Activated CD4-positive, alpha-beta T cell treated with anti-CD3 and anti-CD28 coated beads, Interleukin-2, amount 50 U/mL, for 48 hours (primary cell): Measurements from ENCODE around the gene ARHGAP12.
"Not testable (repeated sequence)": the region's sequence is repeated elsewhere in the genome, so short reads cannot be mapped to it uniquely, and the experiment has no call there.

Experiments
- DNase-seq, 2 experiments: peaks; one replicate each; pipeline ENCODE4 v3.0.0-alpha.2; 2020

ARHGAP12 gene

GRCh38 chr10:31816318-31816717 is 112.3 kb downstream of the ARHGAP12 start:
- DNase-seq: no peak

GRCh38 chr10:31808258-31809218 is 120.1 kb downstream of the ARHGAP12 start:
- peak; percentile 1 to 24 for DNase-seq

- no peak for DNase-seq
Observed at GRCh38 chr10:31804352-31804810, 124.2 kb downstream of the ARHGAP12 start.

- DNase-seq: no peak
Observed at GRCh38 chr10:31803606-31804351, 124.9 kb downstream of the ARHGAP12 start.

GRCh38 chr10:31799181-31799580 is 129.4 kb downstream of the ARHGAP12 start:
- DNase-seq: no peak

GRCh38 chr10:31792745-31793144 is 135.9 kb downstream of the ARHGAP12 start:
- no peak for DNase-seq

- DNase-seq: no peak
Observed at GRCh38 chr10:31789555-31789954, 139.1 kb downstream of the ARHGAP12 start.

GRCh38 chr10:31782701-31783100 is 145.9 kb downstream of the ARHGAP12 start:
- no peak for DNase-seq

- no peak for DNase-seq
Observed at GRCh38 chr10:31780717-31781116, 147.9 kb downstream of the ARHGAP12 start.

- DNase-seq: no peak
Observed at GRCh38 chr10:31778627-31779026, 150.0 kb downstream of the ARHGAP12 start.

GRCh38 chr10:31776159-31776558 is 152.5 kb downstream of the ARHGAP12 start:
- DNase-seq: no peak

- DNase-seq: no peak
Observed at GRCh38 chr10:31774928-31775650, 153.5 kb downstream of the ARHGAP12 start.

GRCh38 chr10:31774299-31774900 is 154.2 kb downstream of the ARHGAP12 start:
- no peak for DNase-seq

- DNase-seq: no peak
Observed at GRCh38 chr10:31773749-31774298, 154.8 kb downstream of the ARHGAP12 start.

- no peak for DNase-seq
Observed at GRCh38 chr10:31771331-31771831, 157.2 kb downstream of the ARHGAP12 start.

- DNase-seq: peak; percentile 62 to 65
Observed at GRCh38 chr10:31770307-31770902, 158.2 kb downstream of the ARHGAP12 start.

GRCh38 chr10:31769564-31769963 is 159.1 kb downstream of the ARHGAP12 start:
- no peak for DNase-seq

- DNase-seq: not testable (repeated sequence)
Observed at GRCh38 chr10:31768935-31769334, 159.7 kb downstream of the ARHGAP12 start.

GRCh38 chr10:31768467-31768866 is 160.2 kb downstream of the ARHGAP12 start:
- no peak for DNase-seq

- DNase-seq: no peak
Observed at GRCh38 chr10:31765541-31765940, 163.1 kb downstream of the ARHGAP12 start.

GRCh38 chr10:31762316-31762715 is 166.3 kb downstream of the ARHGAP12 start:
- no peak for DNase-seq

- no peak for DNase-seq
Observed at GRCh38 chr10:31761156-31761555, 167.5 kb downstream of the ARHGAP12 start.
